ENCODE results near the gene WDR31.

DNA sequence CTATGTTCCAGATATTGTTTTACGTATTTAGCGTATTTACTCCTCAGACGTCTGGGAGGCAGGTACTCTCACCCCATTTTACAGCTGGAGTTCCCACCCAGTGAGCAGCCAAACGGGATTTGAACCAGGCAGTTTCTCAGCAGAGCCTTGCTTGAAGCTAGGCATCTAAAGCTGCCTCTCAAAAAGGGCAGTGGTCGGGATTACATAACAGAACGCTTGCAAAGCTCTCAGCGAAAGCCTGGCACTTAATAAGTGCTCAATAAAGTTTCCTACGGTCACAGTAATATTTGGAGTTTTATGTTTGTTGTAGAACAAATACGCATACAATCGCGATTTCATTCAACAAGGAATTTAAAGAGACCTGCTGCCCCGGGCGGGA is 9.0 kb upstream of the WDR31 start:
- TF ChIP-seq, protein P1, sequence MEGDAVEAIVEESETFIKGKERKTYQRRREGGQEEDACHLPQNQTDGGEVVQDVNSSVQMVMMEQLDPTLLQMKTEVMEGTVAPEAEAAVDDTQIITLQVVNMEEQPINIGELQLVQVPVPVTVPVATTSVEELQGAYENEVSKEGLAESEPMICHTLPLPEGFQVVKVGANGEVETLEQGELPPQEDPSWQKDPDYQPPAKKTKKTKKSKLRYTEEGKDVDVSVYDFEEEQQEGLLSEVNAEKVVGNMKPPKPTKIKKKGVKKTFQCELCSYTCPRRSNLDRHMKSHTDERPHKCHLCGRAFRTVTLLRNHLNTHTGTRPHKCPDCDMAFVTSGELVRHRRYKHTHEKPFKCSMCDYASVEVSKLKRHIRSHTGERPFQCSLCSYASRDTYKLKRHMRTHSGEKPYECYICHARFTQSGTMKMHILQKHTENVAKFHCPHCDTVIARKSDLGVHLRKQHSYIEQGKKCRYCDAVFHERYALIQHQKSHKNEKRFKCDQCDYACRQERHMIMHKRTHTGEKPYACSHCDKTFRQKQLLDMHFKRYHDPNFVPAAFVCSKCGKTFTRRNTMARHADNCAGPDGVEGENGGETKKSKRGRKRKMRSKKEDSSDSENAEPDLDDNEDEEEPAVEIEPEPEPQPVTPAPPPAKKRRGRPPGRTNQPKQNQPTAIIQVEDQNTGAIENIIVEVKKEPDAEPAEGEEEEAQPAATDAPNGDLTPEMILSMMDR (IDR thresholded peaks at IDR 0.05): no peak
- TF ChIP-seq POLR2A (IDR thresholded peaks at IDR 0.05): no peak
